Loucy (cell line): Measurements from ENCODE around the gene LPIN2.

ENCODE experiments used
- H2AFZ ChIP-seq: fragments of 200-600 bp; sonication (generic); 2 replicates; pipeline ENCODE4 v1.6.0; 2016; ENCODE audit warnings: antibody characterized with exemption, mild to moderate bottlenecking, low read length, moderate library complexity
- H3F3A ChIP-seq: fragments of 200-600 bp; 2 replicates; pipeline ENCODE4 v1.6.0; 2016; ENCODE audit warnings: antibody characterized with exemption, low read depth, mild to moderate bottlenecking
- H3K27me3 ChIP-seq: fragments of 200-600 bp; sonication (generic); 2 replicates; pipeline ENCODE4 v1.6.1; 2014; ENCODE audit warnings: low read length, mild to moderate bottlenecking; ENCODE audit not compliant: insufficient read depth, poor library complexity, severe bottlenecking
- H3K36me3 ChIP-seq: fragments of 200-600 bp; sonication (generic); 2 replicates; pipeline ENCODE4 v1.6.1; 2016; ENCODE audit warnings: low read length; ENCODE audit not compliant: insufficient read depth
- H3K4me1 ChIP-seq: fragments of 200-600 bp; sonication (generic); 2 replicates; pipeline ENCODE4 v1.5.1; 2014; ENCODE audit warnings: low read length, mild to moderate bottlenecking; ENCODE audit not compliant: insufficient read depth, poor library complexity, severe bottlenecking
- H3K4me2 ChIP-seq: fragments of 200-600 bp; sonication (generic); 2 replicates; pipeline ENCODE4 v1.6.0; 2014; ENCODE audit warnings: antibody characterized with exemption, low read length, low read depth, mild to moderate bottlenecking; ENCODE audit not compliant: poor library complexity, severe bottlenecking
- H3K4me3 ChIP-seq: fragments of 200-600 bp; sonication (generic); 2 replicates; pipeline ENCODE4 v1.5.1; 2014; ENCODE audit warnings: low read length, mild to moderate bottlenecking, mixed read lengths; ENCODE audit not compliant: poor library complexity, severe bottlenecking
- H3K79me2 ChIP-seq: fragments of 200-600 bp; sonication (generic); 2 replicates; pipeline ENCODE4 v1.6.1; 2014; ENCODE audit warnings: low read length; ENCODE audit not compliant: insufficient read depth
- H3K9ac ChIP-seq: fragments of 200-600 bp; sonication (generic); 2 replicates; pipeline ENCODE4 v1.6.0; 2014; ENCODE audit warnings: mild to moderate bottlenecking, low read depth, low read length, moderate library complexity; ENCODE audit not compliant: poor library complexity, severe bottlenecking
- H3K9me2 ChIP-seq: fragments of 200-600 bp; sonication (generic); replicated peaks from 2 replicates; pipeline ENCODE4 v1.6.1; 2016; ENCODE audit warnings: low read depth, low read length, mixed read lengths
- H3K9me3 ChIP-seq: fragments of 200-600 bp; sonication (generic); 2 replicates; pipeline ENCODE4 v1.6.1; 2014; ENCODE audit warnings: mild to moderate bottlenecking, antibody characterized with exemption, low read length, low read depth; ENCODE audit not compliant: insufficient read depth
- H4K20me1 ChIP-seq: fragments of 200-600 bp; sonication (generic); 2 replicates; pipeline ENCODE4 v1.6.0; 2014; ENCODE audit warnings: antibody characterized with exemption, low read length, mild to moderate bottlenecking; ENCODE audit not compliant: insufficient read depth, poor library complexity, severe bottlenecking
- EZH2phosphoT487 ChIP-seq: fragments of 200-600 bp; IDR thresholded peaks from 2 replicates; pipeline ENCODE4 v1.6.1; 2018; ENCODE audit warnings: antibody characterized with exemption, mild to moderate bottlenecking, moderate library complexity, borderline replicate concordance
- TF ChIP-seq, protein P1 (sequence below): fragments of 200-600 bp; sonication (generic); conservative IDR thresholded peaks from 2 replicates; pipeline ENCODE4 v1.5.1; 2014; ENCODE audit warnings: mild to moderate bottlenecking, antibody characterized with exemption, low read length

Gene LPIN2

DNA sequence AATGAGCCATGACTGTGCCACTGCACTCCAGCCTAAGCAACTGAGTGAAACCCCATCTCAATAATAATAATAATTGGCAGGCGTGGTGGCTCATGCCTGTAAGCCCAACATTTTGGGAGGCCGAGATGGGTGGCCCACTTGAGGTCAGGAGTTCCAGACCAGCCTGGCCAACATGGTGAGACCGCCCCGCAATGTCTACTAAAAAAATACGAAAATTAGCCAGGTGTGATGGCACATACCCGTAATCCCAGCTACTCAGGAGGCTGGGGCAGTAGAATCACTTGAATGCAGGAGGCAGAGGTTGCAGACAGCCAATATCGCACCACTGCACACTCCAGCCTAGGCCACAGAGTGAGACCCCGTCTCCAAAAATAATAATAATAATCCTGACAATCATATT lies 27.9 kb upstream of the LPIN2 start:
- no peaks in the 10 kb centered on the region for H3F3A ChIP-seq
- no peak overlapping the region for H2AFZ ChIP-seq
- TF ChIP-seq, protein P1, sequence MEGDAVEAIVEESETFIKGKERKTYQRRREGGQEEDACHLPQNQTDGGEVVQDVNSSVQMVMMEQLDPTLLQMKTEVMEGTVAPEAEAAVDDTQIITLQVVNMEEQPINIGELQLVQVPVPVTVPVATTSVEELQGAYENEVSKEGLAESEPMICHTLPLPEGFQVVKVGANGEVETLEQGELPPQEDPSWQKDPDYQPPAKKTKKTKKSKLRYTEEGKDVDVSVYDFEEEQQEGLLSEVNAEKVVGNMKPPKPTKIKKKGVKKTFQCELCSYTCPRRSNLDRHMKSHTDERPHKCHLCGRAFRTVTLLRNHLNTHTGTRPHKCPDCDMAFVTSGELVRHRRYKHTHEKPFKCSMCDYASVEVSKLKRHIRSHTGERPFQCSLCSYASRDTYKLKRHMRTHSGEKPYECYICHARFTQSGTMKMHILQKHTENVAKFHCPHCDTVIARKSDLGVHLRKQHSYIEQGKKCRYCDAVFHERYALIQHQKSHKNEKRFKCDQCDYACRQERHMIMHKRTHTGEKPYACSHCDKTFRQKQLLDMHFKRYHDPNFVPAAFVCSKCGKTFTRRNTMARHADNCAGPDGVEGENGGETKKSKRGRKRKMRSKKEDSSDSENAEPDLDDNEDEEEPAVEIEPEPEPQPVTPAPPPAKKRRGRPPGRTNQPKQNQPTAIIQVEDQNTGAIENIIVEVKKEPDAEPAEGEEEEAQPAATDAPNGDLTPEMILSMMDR: no peak
- no peak for TF ChIP-seq EZH2phosphoT487
- no peaks in the 10 kb centered on the region for H3K9me3 ChIP-seq
- no peaks in the 10 kb centered on the region for H3K9me2 ChIP-seq
- no peaks in the 10 kb centered on the region for H3K36me3 ChIP-seq
- peaks cover 12% of the 10 kb centered on the region for H3K4me1 ChIP-seq
- no peaks in the 10 kb centered on the region for H3K27me3 ChIP-seq
- H3K4me3 ChIP-seq: no peak overlapping the region
- H3K9ac ChIP-seq: no peak overlapping the region
- no peak overlapping the region for H3K4me2 ChIP-seq
- H3K79me2 ChIP-seq: no peaks in the 10 kb centered on the region
- H4K20me1 ChIP-seq: no peaks in the 10 kb centered on the region

DNA sequence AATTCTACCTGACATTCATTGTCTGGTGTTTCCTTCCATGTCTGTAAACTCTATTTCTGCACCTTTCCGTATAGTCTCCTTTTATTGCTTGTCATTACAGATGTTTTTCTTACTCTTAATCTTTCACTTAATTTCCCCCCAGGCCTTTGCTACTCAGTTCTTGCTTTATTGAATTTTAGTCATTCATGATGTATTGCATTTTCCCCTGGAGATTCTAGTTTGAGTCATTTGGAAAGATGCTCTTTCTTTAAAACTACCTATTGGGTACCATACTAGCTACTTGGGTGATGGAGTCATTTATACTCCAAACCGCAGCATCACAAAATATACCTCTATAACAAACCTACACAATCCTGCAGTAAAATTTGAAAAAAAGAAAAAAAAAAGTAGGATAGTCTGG lies 27.2 kb upstream of the LPIN2 start:
- H3K79me2 ChIP-seq: no peaks in the 10 kb centered on the region
- no peaks in the 10 kb centered on the region for H3F3A ChIP-seq
- H3K9me3 ChIP-seq: no peaks in the 10 kb centered on the region
- no peaks in the 10 kb centered on the region for H3K27me3 ChIP-seq
- peaks cover 6% of the 10 kb centered on the region for H3K4me1 ChIP-seq
- H3K4me3 ChIP-seq: no peak overlapping the region
- no peak overlapping the region for H3K4me2 ChIP-seq
- no peaks in the 10 kb centered on the region for H4K20me1 ChIP-seq
- TF ChIP-seq, protein P1: no peak
- no peak for TF ChIP-seq EZH2phosphoT487
- no peak overlapping the region for H3K9ac ChIP-seq
- H3K9me2 ChIP-seq: no peaks in the 10 kb centered on the region
- no peaks in the 10 kb centered on the region for H3K36me3 ChIP-seq
- no peak overlapping the region for H2AFZ ChIP-seq

DNA sequence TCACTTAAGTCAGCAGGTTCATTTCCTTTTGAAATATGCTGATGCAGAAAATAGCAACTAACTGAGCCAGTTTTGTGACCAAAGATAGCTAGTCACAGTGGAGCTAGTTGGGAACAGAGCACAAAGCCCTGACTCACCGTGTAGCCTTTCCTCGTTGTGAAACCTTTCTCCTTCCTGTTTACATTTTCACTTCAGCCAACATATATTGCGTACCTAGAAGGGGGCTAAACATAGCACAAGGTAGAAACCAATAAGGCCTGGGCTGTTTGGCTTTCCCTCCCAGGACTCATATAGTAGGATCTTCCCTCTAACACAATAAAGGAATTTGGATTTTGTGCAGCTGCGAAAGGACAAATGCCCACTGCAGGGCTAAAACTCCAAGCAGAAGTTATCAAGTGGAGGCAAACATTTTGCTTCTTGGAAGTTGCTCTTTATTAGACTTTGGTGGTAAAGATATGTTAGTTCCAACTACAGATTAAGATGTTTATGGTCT lies 24.5 kb upstream of the LPIN2 start:
- no peaks in the 10 kb centered on the region for H3K79me2 ChIP-seq
- no peak overlapping the region for H3K9ac ChIP-seq
- peaks cover 6% of the 10 kb centered on the region for H3K4me1 ChIP-seq
- TF ChIP-seq, protein P1: no peak
- no peak for TF ChIP-seq EZH2phosphoT487
- no peaks in the 10 kb centered on the region for H3F3A ChIP-seq
- H3K4me3 ChIP-seq: no peak overlapping the region
- H3K9me3 ChIP-seq: no peaks in the 10 kb centered on the region
- no peaks in the 10 kb centered on the region for H3K27me3 ChIP-seq
- no peaks in the 10 kb centered on the region for H3K36me3 ChIP-seq
- no peaks in the 10 kb centered on the region for H3K9me2 ChIP-seq
- H2AFZ ChIP-seq: peak overlapping the region; percentile 50; the same call in 1 of the 2 replicates
- no peak overlapping the region for H3K4me2 ChIP-seq
- H4K20me1 ChIP-seq: no peaks in the 10 kb centered on the region
